Fibroblast of skin of left biceps (primary cell): ENCODE data around the gene WDR53.
"Not testable (repeated sequence)": the region's sequence is repeated elsewhere in the genome, so short reads cannot be mapped to it uniquely, and the experiment has no call there.

Source experiments
- DNase-seq, 2 experiments: peaks; one replicate each; pipeline ENCODE4 v3.0.0-alpha.2; 2013; ENCODE audit warnings: low read depth in 2 of 2

Gene WDR53

GRCh38 chr3:196517919-196518318 lies 50.4 kb downstream of the WDR53 start:
- no peak for DNase-seq

- DNase-seq: no peak
These were observed 51.1 kb downstream of the WDR53 start for GRCh38 chr3:196517162-196517800.

- DNase-seq: no peak
These were observed 53.3 kb downstream of the WDR53 start, which contains the start of gene SMCO1 for GRCh38 chr3:196514913-196515621. Gene SMCO1 (minus strand): TSS chr3:196515346. CDS start chr3:196515209, 137 bp downstream.

- no peak for DNase-seq
These were observed 54.0 kb downstream of the WDR53 start for GRCh38 chr3:196514350-196514716.

GRCh38 chr3:196513697-196514349 lies 54.5 kb downstream of the WDR53 start:
- DNase-seq: no peak

- not testable (repeated sequence) for DNase-seq
These were observed 56.5 kb downstream of the WDR53 start for GRCh38 chr3:196511646-196512425.

GRCh38 chr3:196511108-196511507 lies 57.2 kb downstream of the WDR53 start:
- not testable (repeated sequence) for DNase-seq

GRCh38 chr3:196506687-196507086 lies 61.7 kb downstream of the WDR53 start:
- DNase-seq: no peak

- DNase-seq: no peak
These were observed 63.8 kb downstream of the WDR53 start for GRCh38 chr3:196504556-196504955.
